Lung (tissue), 12 donors: ENCODE measurements around the gene ZSWIM5. TPM values are rescaled to one million over a fixed set of nuclear protein-coding genes. Genes with fewer than 3 reads are reported as not detected.

Experiments used
- ATAC-seq: fragments of 200-7000 bp; cut with Tn5 transposase; one replicate; pipeline ENCODE4 v1.9.1; 2020; ENCODE audit warnings: moderate number of reproducible peaks; ENCODE audit not compliant: insufficient read depth, low FRiP score
- DNase-seq, 3 donors: peaks; one replicate each; pipeline ENCODE4 v3.0.0-alpha.2; 2013 to 2017
- H3K27ac ChIP-seq, 2 donors: one replicate each; pipeline ENCODE4 v1.5.1; 2013; ENCODE audit warnings: mild to moderate bottlenecking in 2 of 2, moderate library complexity in 2 of 2, control low read depth in 1 of 2, inconsistent platforms in 1 of 2, low read depth in 1 of 2, low read length in 1 of 2
- H3K27me3 ChIP-seq, 3 donors: one replicate each; pipeline ENCODE4 v1.5.1; 2013; ENCODE audit warnings: low read length in 2 of 3; ENCODE audit not compliant: control insufficient read depth in 3 of 3, insufficient read depth in 3 of 3
- H3K36me3 ChIP-seq, 4 donors: one replicate each; pipeline ENCODE4 v1.5.1; 2013; ENCODE audit warnings: low read length in 4 of 4, mild to moderate bottlenecking in 1 of 4, moderate library complexity in 1 of 4; ENCODE audit not compliant: control insufficient read depth in 4 of 4, insufficient read depth in 4 of 4
- H3K4me1 ChIP-seq, 5 donors: one replicate each; pipeline ENCODE4 v1.5.1; 2013; ENCODE audit warnings: low read length in 5 of 5, mild to moderate bottlenecking in 2 of 5, moderate library complexity in 1 of 5; ENCODE audit not compliant: control insufficient read depth in 5 of 5, insufficient read depth in 5 of 5
- H3K4me3 ChIP-seq: one replicate; pipeline ENCODE4 v1.5.1; 2013; ENCODE audit warnings: mild to moderate bottlenecking, control low read depth, moderate library complexity
- H3K9ac ChIP-seq, 2 donors: one replicate each; pipeline ENCODE4 v1.5.1; 2013; ENCODE audit warnings: low read length in 2 of 2, control low read depth in 1 of 2; ENCODE audit not compliant: insufficient read depth in 1 of 2
- H3K9me3 ChIP-seq, 4 donors: one replicate each; pipeline ENCODE4 v1.5.1; 2013; ENCODE audit warnings: low read length in 3 of 4, mild to moderate bottlenecking in 1 of 4, moderate library complexity in 1 of 4; ENCODE audit not compliant: control insufficient read depth in 4 of 4, insufficient read depth in 3 of 4
- WGBS, 2 donors: extraction: QIAGEN DNeasy Blood & Tissue Kit; methylation state at CpG; one replicate each; pipeline ENCODE4 v1.1.7; 2013; 5-methylcytosine and 5-hydroxymethylcytosine counted together
- polyA plus RNA-seq, 2 donors: library from polyadenylated mRNA; stranded (reverse); fragments of 200-250 nt; gene quantifications; one replicate each; pipeline ENCODE4 v1.2.1, GENCODE V29; 2013
- total RNA-seq, 2 donors: library from RNA; depleted of rRNA in 1 of 2; stranded (reverse); fragments of >200 nt in 1 of 2; gene quantifications; one replicate each; pipeline ENCODE4 v1.2.1, GENCODE V29; 2014 to 2021
- TF ChIP-seq, protein P1 (sequence below): IDR thresholded peaks from 2 replicates; pipeline ENCODE4 v1.5.1; 2012; ENCODE audit warnings: mild to moderate bottlenecking; ENCODE audit errors: control extremely low read depth, extremely low read depth
- donor health status: control.
- donor health status: control.
- donor health status: Bipolar disorder and iron deficiency.
- donor health status: healthy.
- donor health status: DM: yes; HTN: yes; CAD: no.

Gene ZSWIM5
- total and polyA plus RNA-seq, 4 donors: 0.96 to 3.8 (median 2.1) TPM

DNA sequence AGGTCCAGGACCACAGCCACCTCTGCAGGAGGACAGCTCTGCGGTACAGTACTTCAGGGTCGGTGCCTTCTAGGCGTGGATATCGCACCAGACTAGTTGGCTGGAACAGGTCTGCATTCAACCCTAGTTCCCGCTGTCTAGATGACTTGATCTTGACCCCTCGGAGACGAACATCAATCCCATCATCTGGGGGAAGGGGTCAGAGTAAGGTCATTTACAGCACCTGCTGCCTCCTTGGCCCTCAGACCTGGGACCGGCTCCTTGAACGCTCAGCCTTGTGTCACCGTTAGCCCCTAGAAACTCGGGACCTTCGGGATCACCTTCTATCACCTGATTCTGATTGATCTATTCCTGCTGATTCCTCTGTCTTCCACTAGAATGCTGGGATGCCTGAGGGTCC lies 197.9 kb downstream of the ZSWIM5 start:
- WGBS, 2 donors: 95 to 97% methylated on average over 12 of the region's 12 CpGs
- no peaks in the 10 kb centered on the region for H3K27me3 ChIP-seq
- no peak overlapping the region for H3K9ac ChIP-seq
- DNase-seq (no peak), ATAC-seq (no peak)
- H3K36me3 ChIP-seq: peaks cover 30 to 57% (median 37%) of the 10 kb centered on the region in 4 donors
- TF ChIP-seq, protein P1, sequence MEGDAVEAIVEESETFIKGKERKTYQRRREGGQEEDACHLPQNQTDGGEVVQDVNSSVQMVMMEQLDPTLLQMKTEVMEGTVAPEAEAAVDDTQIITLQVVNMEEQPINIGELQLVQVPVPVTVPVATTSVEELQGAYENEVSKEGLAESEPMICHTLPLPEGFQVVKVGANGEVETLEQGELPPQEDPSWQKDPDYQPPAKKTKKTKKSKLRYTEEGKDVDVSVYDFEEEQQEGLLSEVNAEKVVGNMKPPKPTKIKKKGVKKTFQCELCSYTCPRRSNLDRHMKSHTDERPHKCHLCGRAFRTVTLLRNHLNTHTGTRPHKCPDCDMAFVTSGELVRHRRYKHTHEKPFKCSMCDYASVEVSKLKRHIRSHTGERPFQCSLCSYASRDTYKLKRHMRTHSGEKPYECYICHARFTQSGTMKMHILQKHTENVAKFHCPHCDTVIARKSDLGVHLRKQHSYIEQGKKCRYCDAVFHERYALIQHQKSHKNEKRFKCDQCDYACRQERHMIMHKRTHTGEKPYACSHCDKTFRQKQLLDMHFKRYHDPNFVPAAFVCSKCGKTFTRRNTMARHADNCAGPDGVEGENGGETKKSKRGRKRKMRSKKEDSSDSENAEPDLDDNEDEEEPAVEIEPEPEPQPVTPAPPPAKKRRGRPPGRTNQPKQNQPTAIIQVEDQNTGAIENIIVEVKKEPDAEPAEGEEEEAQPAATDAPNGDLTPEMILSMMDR: no peak
- H3K4me1 ChIP-seq: peaks cover 0 to 24% (median 20%) of the 10 kb centered on the region in 5 donors
- no peak overlapping the region for H3K27ac ChIP-seq
- no peak overlapping the region for H3K4me3 ChIP-seq
- no peaks in the 10 kb centered on the region for H3K9me3 ChIP-seq

DNA sequence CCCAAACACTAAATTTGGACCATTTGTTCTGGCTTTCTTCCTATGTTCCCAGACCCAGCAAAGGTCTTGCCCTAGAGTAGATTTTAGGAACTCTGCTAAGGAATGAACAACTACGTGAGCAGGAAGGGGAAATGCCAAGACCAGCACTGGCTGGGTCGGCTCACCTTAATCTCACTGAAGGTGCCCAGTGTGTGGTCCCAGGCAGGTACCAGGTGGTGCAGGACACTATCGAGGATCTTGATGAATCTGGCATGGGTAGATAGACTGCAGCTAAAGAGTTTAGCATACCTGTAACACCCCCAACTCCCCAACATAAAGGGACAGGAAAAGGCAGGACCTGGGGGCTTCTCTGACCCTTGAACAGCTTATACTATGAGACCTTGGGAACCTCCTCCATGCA lies 198.3 kb downstream of the ZSWIM5 start:
- Histone ChIP-seq H3K27ac (no peak overlapping the region), H3K4me1 (peaks cover 0 to 23% (median 16%) of the 10 kb centered on the region in 5 donors), H3K4me3 (no peak overlapping the region), H3K9me3 (no peaks in the 10 kb centered on the region), H3K9ac (no peak overlapping the region), H3K27me3 (no peaks in the 10 kb centered on the region), H3K36me3 (peaks cover 34 to 61% (median 39%) of the 10 kb centered on the region in 4 donors)
- WGBS, 2 donors: 88 to 94% methylated on average over 3 of the region's 3 CpGs
- no peak for ATAC-seq
- no peak for DNase-seq
- TF ChIP-seq, protein P1: no peak

DNA sequence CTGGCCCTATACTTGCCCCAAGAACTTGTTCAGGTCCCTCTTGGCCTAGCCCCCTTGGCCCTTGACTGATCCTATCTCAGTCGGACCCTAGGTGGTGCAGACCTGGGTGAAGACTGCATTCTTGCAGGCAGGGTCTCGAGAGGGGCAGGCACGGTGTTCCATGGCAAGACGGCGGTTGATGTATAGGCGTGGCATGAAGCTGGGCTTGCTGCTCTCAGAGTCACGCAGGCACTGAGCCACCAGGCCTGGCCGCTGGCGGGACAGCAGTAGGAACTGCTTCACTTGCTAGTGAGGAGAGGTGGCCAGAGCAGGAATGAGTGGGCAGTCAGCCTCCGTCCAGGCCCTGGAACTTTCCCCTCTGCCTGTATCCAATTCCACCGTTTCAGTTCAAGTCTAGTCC lies 199.1 kb downstream of the ZSWIM5 start:
- no peak for DNase-seq
- peaks cover 0 to 16% (median 14%) of the 10 kb centered on the region in 5 donors for H3K4me1 ChIP-seq
- no peaks in the 10 kb centered on the region for H3K27me3 ChIP-seq
- TF ChIP-seq, protein P1: no peak
- H3K9ac ChIP-seq: no peak overlapping the region
- peaks cover 35 to 69% (median 43%) of the 10 kb centered on the region in 4 donors for H3K36me3 ChIP-seq
- 84 to 89% methylated on average over 11 of the region's 11 CpGs for WGBS, 2 donors
- H3K9me3 ChIP-seq: no peaks in the 10 kb centered on the region
- no peak overlapping the region for H3K27ac ChIP-seq
- H3K4me3 ChIP-seq: no peak overlapping the region
- ATAC-seq: no peak

DNA sequence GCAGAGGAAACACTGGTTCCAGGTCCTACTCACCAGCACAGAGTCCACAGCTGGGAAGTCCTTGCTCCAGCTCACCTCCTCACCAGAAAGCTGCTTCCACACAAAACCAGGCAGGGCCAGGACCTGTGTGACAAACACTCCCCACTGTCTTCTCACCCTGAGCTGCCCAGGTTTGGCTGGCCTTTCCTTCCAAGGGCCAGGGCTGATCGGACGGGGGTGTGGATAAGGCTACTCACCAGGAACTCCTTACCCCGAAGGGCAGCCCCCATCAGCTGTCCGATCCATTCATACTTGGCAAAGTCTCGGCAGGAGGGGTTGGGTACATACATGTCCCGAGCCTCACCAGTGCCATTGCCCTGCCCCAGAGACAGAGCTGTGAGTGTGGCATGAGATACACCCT lies 200.6 kb downstream of the ZSWIM5 start:
- DNase-seq: no peak
- H3K36me3 ChIP-seq: peaks cover 37 to 76% (median 45%) of the 10 kb centered on the region in 4 donors
- H3K4me1 ChIP-seq: peaks cover 0 to 13% (median 7%) of the 10 kb centered on the region in 5 donors
- H3K9ac ChIP-seq: no peak overlapping the region
- TF ChIP-seq, protein P1: no peak
- H3K27ac ChIP-seq: no peak overlapping the region
- no peak overlapping the region for H3K4me3 ChIP-seq
- H3K27me3 ChIP-seq: no peaks in the 10 kb centered on the region
- 94 to 96% methylated on average over 6 of the region's 6 CpGs for WGBS, 2 donors
- no peak for ATAC-seq
- no peaks in the 10 kb centered on the region for H3K9me3 ChIP-seq
